GM12878 (cell line): ENCODE results near the gene BTF3L4. TPM values are rescaled to one million over a fixed set of nuclear protein-coding genes. Genes with fewer than 3 reads are reported as not detected.

Experiments
- ATAC-seq: fragments of 200-7000 bp; cut with Tn5 transposase; 3 replicates; pipeline ENCODE4 v1.9.1; 2020; ENCODE audit warnings: mild to moderate bottlenecking, moderate library complexity
- BruUV-seq: library from RNA; stranded (reverse); fragments of 400-500 nt; replicated peaks from 2 replicates; lab custom pipeline; 2021; lab: Mats Ljungman, UMichigan
- CTCF ChIA-PET: fragments of 300-600 bp; sonication (Branson Sonifier 250); formaldehyde crosslinking; extraction: SDS; loops from one replicate; lab custom pipeline; 2021; ENCODE audit warnings: inconsistent platforms; lab: Yijun Ruan, JAX
- POLR2A ChIA-PET: fragments of 350-600 bp; formaldehyde crosslinking; extraction: SDS; loops from one replicate; lab custom pipeline; 2021; ENCODE audit warnings: inconsistent platforms; lab: Charles Lee
- RAD21 ChIA-PET: fragments of 300-600 bp; sonication (Branson Sonifier 250); formaldehyde crosslinking; loops from one replicate; lab custom pipeline; 2023; ENCODE audit warnings: antibody characterized with exemption; ENCODE audit not compliant: unreplicated experiment; lab: Charles Lee
- SMC1A ChIA-PET: fragments of 300-600 bp; sonication (Branson Sonifier 250); formaldehyde crosslinking; loops from one replicate; lab custom pipeline; 2023; ENCODE audit not compliant: unreplicated experiment, uncharacterized antibody; lab: Charles Lee
- DNase-seq: peaks from one replicate; pipeline ENCODE4 v3.0.0-alpha.2; 2011; ENCODE audit warnings: low read depth, low spot score
- FAIRE-seq: peaks from 3 replicates; lab custom pipeline; 2011; peaks lifted over from hg19 to GRCh38; lab: Jason Lieb, UNC
- H2AFZ ChIP-seq: 2 replicates; pipeline ENCODE4 v1.6.0; 2011; ENCODE audit warnings: low read depth, low read length, control low read depth; ENCODE audit not compliant: control insufficient read depth
- H3K27ac ChIP-seq: 2 replicates; pipeline ENCODE4 v1.5.1; 2011; ENCODE audit warnings: control low read depth; ENCODE audit not compliant: control insufficient read depth, insufficient read depth
- H3K27me3 ChIP-seq, 2 experiments: replicated peaks in 1 of 2; 2 replicates each; pipeline versions ENCODE4 v1.6.0 to v1.6.1; 2011; ENCODE audit warnings: low read length in 1 of 2; ENCODE audit not compliant: control insufficient read depth in 2 of 2, insufficient read depth in 2 of 2
- H3K36me3 ChIP-seq, 2 experiments: 2 replicates each; pipeline ENCODE4 v1.5.1; 2011; ENCODE audit warnings: low read length in 1 of 2; ENCODE audit not compliant: control insufficient read depth in 2 of 2, insufficient read depth in 2 of 2
- H3K4me1 ChIP-seq: 2 replicates; pipeline ENCODE4 v1.6.1; 2011; ENCODE audit warnings: mild to moderate bottlenecking, low read length, moderate library complexity, mixed read lengths; ENCODE audit not compliant: control insufficient read depth, insufficient read depth
- H3K4me2 ChIP-seq: 2 replicates; pipeline ENCODE4 v1.6.0; 2011; ENCODE audit warnings: control low read depth; ENCODE audit not compliant: control insufficient read depth, insufficient read depth
- H3K4me3 ChIP-seq: fragments of 200-600 bp; sonication (generic); 2 replicates; pipeline ENCODE4 v1.5.1; 2016
- H3K79me2 ChIP-seq: 2 replicates; pipeline ENCODE4 v1.6.0; 2011; ENCODE audit warnings: low read length; ENCODE audit not compliant: control insufficient read depth, insufficient read depth
- H3K9ac ChIP-seq: 2 replicates; pipeline ENCODE4 v1.8.0; 2011; ENCODE audit warnings: low read length, control low read depth, mixed read lengths; ENCODE audit not compliant: control insufficient read depth, insufficient read depth
- H3K9me3 ChIP-seq: replicated peaks from 3 replicates; pipeline ENCODE4 v1.5.1; 2011; ENCODE audit warnings: mild to moderate bottlenecking, low read length; ENCODE audit not compliant: control insufficient read depth, insufficient read depth
- H4K20me1 ChIP-seq: 2 replicates; pipeline ENCODE4 v1.6.0; 2011; ENCODE audit not compliant: control insufficient read depth, insufficient read depth
- ETV6 ChIP-seq, 2 experiments: fragments of 450-650 bp in 1 of 2; IDR thresholded peaks in 1 of 2; conservative IDR thresholded peaks in 1 of 2; 2 replicates each; pipeline ENCODE4 v1.6.1; 2014; ENCODE audit warnings: antibody characterized with exemption in 1 of 2, borderline replicate concordance in 1 of 2, low read depth in 1 of 2, mild to moderate bottlenecking in 1 of 2, moderate library complexity in 1 of 2
- GABPA ChIP-seq: IDR thresholded peaks from 2 replicates; pipeline ENCODE4 v1.6.1; 2014; ENCODE audit warnings: antibody characterized with exemption, low read depth, mild to moderate bottlenecking, inconsistent platforms
- HDGF ChIP-seq: fragments of 450-650 bp; IDR thresholded peaks from 2 replicates; pipeline ENCODE4 v1.6.1; 2016; ENCODE audit warnings: antibody characterized with exemption
- LARP7 ChIP-seq: fragments of 450-650 bp; IDR thresholded peaks from 2 replicates; pipeline ENCODE4 v1.6.1; 2017; ENCODE audit warnings: mild to moderate bottlenecking
- MEF2B ChIP-seq: fragments of 450-650 bp; IDR thresholded peaks from 2 replicates; pipeline ENCODE4 v1.6.1; 2018; ENCODE audit warnings: mild to moderate bottlenecking, moderate library complexity; ENCODE audit not compliant: partially characterized antibody, poor library complexity, severe bottlenecking
- RAD21 ChIP-seq: IDR thresholded peaks from 2 replicates; pipeline ENCODE4 v1.6.1; 2011; ENCODE audit warnings: mild to moderate bottlenecking, low read depth, low read length, moderate library complexity; ENCODE audit not compliant: insufficient read depth
- TBL1XR1 ChIP-seq: IDR thresholded peaks from 2 replicates; pipeline ENCODE4 v1.6.1; 2012; ENCODE audit warnings: low read depth, low read length, improper control_type of control experiment
- ZNF384 ChIP-seq: IDR thresholded peaks from 2 replicates; pipeline ENCODE4 v1.6.1; 2012; ENCODE audit warnings: low read depth, mild to moderate bottlenecking, low read length, improper control_type of control experiment, borderline replicate concordance
- WGBS: methylation state at CpG from one replicate; pipeline ENCODE4 v1.1.6; 2016; ENCODE audit warnings: low lambda C conversion rate; ENCODE audit not compliant: insufficient replicate concordance, insufficient coverage; ENCODE audit errors: missing lambda C conversion rate; 5-methylcytosine and 5-hydroxymethylcytosine counted together
- in situ Hi-C: fragments of 300-500 bp; cut with MboI; formaldehyde crosslinking; loops from 9 replicates; pipeline ENCODE4 v1.14.3; 2018; ENCODE audit warnings: mixed read lengths
- intact Hi-C: fragments of 100-400 bp; cut with micrococcal nuclease; formaldehyde crosslinking; loops from one replicate; pipeline ENCODE4 v1.14.2; 2022; ENCODE audit not compliant: unreplicated experiment
- polyA plus RNA-seq, 11 experiments: library from polyadenylated mRNA; depleted of rRNA in 4 of 11; unstranded in 6 of 11; stranded (reverse) in 5 of 11; fragments of >200 nt; fragmentation: Nextera tagmentation in 4 of 11; fragmentation: Illumina TruSeq in 1 of 11; extraction: Ambion mirVana in 4 of 11; extraction: Trizol in 1 of 11; gene quantifications; 1 replicate in 1 of 11; 2 replicates in 10 of 11; pipeline versions ENCODE4 v1.2.1 to v1.2.3, GENCODE V29; 2011 to 2016; ENCODE audit warnings: inconsistent platforms in 2 of 11, missing spikeins in 2 of 11, low read depth in 1 of 11
- total RNA-seq, 4 experiments: library from RNA; depleted of rRNA in 3 of 4; stranded (reverse); fragments of >200 nt in 3 of 4; fragmentation: Illumina TruSeq in 1 of 4; extraction: Trizol in 1 of 4; gene quantifications; 2 replicates each; pipeline versions ENCODE4 v1.2.1 to v1.2.3, GENCODE V29; 2013 to 2021
- TF ChIP-seq, protein P1 (sequence below): fragments of 150-350 bp; IDR thresholded peaks from 2 replicates; pipeline ENCODE4 v1.6.1; 2016; ENCODE audit warnings: low read depth, low read length
- TF ChIP-seq, protein P2 (sequence below): IDR thresholded peaks from 2 replicates; pipeline ENCODE4 v1.6.1; 2012; ENCODE audit warnings: mild to moderate bottlenecking, low read depth, low read length
- TF ChIP-seq, protein P3 (sequence below): IDR thresholded peaks from 2 replicates; pipeline ENCODE4 v1.6.1; 2012; ENCODE audit warnings: improper control_type of control experiment, low read depth, low read length; ENCODE audit not compliant: insufficient replicate concordance

Gene BTF3L4
- total and polyA plus RNA-seq, 10 of the 15 experiments (the other 5 are each of a cell fraction or from before 2014, with no cell fraction given), result 25.0 to 76.9 (median 66.8) TPM

DNA sequence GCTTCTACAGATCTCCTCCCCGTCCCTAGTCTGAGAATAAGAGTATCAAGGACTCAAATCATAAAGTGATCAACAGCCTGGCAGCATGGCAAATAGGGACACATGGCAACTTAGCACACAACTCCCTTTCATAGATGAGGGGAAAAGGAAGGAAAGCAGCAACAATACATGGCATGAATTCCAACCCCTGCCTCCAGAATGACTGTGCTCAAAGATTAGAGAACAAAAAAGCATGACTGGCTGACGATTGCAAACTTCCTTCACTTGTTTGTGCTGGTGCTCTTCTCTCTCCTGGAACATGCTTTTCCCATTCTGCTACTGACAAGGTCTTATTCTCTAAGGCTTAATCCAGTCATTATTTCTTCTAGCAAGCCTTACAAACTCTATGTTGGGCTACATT lies 34.0 kb upstream of the BTF3L4 start:
- Histone ChIP-seq H3K27ac (no peak overlapping the region), H2AFZ (no peak overlapping the region), H3K4me3 (no peak overlapping the region), H4K20me1 (no peaks in the 10 kb centered on the region), H3K79me2 (no peaks in the 10 kb centered on the region), H3K36me3 (peaks cover 2 to 15% of the 10 kb centered on the region in 2 experiments), H3K4me2 (no peak overlapping the region), H3K27me3 (no peaks in the 10 kb centered on the region), H3K4me1 (no peaks in the 10 kb centered on the region), H3K9ac (no peak overlapping the region), H3K9me3 (no peaks in the 10 kb centered on the region)
- no TSS peak for BruUV-seq
- ChIA-PET CTCF (interaction anchor here (1.2 kb wide), 1 partner anchor 126 kb away, joined by 3 read pairs; no protein-coding TSS in a partner anchor), POLR2A (interaction anchor here (0.7 kb wide), 1 partner anchor 106 kb away, joined by 5 read pairs; no protein-coding TSS in a partner anchor), RAD21 (no interaction called here), SMC1A (interaction anchor here (0.5 kb wide), 1 partner anchor 162 kb away, joined by 3 read pairs; no protein-coding TSS in a partner anchor)
- ATAC-seq, result no peak
- no peak for DNase-seq
- intact Hi-C loops, result no loop called here
- in situ Hi-C loops, result no loop called here
- no peak for FAIRE-seq
- 73% methylated on average over 2 of the region's 2 CpGs for WGBS
- no peak for TF ChIP-seq LARP7
- TF ChIP-seq, protein P1, sequence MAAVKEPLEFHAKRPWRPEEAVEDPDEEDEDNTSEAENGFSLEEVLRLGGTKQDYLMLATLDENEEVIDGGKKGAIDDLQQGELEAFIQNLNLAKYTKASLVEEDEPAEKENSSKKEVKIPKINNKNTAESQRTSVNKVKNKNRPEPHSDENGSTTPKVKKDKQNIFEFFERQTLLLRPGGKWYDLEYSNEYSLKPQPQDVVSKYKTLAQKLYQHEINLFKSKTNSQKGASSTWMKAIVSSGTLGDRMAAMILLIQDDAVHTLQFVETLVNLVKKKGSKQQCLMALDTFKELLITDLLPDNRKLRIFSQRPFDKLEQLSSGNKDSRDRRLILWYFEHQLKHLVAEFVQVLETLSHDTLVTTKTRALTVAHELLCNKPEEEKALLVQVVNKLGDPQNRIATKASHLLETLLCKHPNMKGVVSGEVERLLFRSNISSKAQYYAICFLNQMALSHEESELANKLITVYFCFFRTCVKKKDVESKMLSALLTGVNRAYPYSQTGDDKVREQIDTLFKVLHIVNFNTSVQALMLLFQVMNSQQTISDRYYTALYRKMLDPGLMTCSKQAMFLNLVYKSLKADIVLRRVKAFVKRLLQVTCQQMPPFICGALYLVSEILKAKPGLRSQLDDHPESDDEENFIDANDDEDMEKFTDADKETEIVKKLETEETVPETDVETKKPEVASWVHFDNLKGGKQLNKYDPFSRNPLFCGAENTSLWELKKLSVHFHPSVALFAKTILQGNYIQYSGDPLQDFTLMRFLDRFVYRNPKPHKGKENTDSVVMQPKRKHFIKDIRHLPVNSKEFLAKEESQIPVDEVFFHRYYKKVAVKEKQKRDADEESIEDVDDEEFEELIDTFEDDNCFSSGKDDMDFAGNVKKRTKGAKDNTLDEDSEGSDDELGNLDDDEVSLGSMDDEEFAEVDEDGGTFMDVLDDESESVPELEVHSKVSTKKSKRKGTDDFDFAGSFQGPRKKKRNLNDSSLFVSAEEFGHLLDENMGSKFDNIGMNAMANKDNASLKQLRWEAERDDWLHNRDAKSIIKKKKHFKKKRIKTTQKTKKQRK, result no peak
- TF ChIP-seq, protein P2, sequence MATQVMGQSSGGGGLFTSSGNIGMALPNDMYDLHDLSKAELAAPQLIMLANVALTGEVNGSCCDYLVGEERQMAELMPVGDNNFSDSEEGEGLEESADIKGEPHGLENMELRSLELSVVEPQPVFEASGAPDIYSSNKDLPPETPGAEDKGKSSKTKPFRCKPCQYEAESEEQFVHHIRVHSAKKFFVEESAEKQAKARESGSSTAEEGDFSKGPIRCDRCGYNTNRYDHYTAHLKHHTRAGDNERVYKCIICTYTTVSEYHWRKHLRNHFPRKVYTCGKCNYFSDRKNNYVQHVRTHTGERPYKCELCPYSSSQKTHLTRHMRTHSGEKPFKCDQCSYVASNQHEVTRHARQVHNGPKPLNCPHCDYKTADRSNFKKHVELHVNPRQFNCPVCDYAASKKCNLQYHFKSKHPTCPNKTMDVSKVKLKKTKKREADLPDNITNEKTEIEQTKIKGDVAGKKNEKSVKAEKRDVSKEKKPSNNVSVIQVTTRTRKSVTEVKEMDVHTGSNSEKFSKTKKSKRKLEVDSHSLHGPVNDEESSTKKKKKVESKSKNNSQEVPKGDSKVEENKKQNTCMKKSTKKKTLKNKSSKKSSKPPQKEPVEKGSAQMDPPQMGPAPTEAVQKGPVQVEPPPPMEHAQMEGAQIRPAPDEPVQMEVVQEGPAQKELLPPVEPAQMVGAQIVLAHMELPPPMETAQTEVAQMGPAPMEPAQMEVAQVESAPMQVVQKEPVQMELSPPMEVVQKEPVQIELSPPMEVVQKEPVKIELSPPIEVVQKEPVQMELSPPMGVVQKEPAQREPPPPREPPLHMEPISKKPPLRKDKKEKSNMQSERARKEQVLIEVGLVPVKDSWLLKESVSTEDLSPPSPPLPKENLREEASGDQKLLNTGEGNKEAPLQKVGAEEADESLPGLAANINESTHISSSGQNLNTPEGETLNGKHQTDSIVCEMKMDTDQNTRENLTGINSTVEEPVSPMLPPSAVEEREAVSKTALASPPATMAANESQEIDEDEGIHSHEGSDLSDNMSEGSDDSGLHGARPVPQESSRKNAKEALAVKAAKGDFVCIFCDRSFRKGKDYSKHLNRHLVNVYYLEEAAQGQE, result no peak
- no peak for TF ChIP-seq RAD21
- no peak for TF ChIP-seq MEF2B
- TF ChIP-seq HDGF, result no peak
- no peak for TF ChIP-seq ETV6 (conservative IDR thresholded peaks at IDR 0.05 in 1 of 2, IDR thresholded peaks at IDR 0.05 in 1 of 2; ENCODE audit: borderline replicate concordance in 1 of 2, low read depth in 1 of 2)
- no peak for TF ChIP-seq ZNF384
- no peak for TF ChIP-seq TBL1XR1
- TF ChIP-seq, protein P3, sequence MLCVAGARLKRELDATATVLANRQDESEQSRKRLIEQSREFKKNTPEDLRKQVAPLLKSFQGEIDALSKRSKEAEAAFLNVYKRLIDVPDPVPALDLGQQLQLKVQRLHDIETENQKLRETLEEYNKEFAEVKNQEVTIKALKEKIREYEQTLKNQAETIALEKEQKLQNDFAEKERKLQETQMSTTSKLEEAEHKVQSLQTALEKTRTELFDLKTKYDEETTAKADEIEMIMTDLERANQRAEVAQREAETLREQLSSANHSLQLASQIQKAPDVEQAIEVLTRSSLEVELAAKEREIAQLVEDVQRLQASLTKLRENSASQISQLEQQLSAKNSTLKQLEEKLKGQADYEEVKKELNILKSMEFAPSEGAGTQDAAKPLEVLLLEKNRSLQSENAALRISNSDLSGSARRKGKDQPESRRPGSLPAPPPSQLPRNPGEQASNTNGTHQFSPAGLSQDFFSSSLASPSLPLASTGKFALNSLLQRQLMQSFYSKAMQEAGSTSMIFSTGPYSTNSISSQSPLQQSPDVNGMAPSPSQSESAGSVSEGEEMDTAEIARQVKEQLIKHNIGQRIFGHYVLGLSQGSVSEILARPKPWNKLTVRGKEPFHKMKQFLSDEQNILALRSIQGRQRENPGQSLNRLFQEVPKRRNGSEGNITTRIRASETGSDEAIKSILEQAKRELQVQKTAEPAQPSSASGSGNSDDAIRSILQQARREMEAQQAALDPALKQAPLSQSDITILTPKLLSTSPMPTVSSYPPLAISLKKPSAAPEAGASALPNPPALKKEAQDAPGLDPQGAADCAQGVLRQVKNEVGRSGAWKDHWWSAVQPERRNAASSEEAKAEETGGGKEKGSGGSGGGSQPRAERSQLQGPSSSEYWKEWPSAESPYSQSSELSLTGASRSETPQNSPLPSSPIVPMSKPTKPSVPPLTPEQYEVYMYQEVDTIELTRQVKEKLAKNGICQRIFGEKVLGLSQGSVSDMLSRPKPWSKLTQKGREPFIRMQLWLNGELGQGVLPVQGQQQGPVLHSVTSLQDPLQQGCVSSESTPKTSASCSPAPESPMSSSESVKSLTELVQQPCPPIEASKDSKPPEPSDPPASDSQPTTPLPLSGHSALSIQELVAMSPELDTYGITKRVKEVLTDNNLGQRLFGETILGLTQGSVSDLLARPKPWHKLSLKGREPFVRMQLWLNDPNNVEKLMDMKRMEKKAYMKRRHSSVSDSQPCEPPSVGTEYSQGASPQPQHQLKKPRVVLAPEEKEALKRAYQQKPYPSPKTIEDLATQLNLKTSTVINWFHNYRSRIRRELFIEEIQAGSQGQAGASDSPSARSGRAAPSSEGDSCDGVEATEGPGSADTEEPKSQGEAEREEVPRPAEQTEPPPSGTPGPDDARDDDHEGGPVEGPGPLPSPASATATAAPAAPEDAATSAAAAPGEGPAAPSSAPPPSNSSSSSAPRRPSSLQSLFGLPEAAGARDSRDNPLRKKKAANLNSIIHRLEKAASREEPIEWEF, result no peak
- no peak for TF ChIP-seq GABPA
